HG03108 (cell line): ENCODE measurements around the gene SPATA7.

Experiments
- ATAC-seq: cut with Tn5 transposase; IDR thresholded peaks from one replicate; pipeline ENCODE4 v1.9.1; 2021; ENCODE audit warnings: moderate library complexity; ENCODE audit not compliant: unreplicated experiment

Gene SPATA7

DNA sequence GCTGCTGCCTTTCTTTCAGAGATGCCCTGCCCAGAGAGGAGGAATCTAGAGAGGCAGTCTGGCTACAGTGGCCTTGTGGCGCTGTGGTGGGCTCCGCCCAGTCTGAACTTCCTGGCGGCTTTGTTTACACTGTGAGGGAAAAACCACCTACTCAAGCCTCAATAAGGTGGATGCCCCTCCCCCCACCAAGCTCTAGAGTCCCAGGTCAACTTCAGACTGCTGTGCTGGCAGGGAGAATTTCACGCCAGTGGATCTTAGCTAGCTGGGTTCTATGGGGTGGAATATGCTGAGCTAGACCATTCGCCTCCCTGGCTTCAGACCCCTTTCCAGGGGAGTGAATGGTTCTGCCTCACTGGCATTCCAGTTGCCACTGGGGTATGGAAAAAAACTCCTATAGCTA is 25.6 kb downstream of the SPATA7 start:
- no peak for ATAC-seq

DNA sequence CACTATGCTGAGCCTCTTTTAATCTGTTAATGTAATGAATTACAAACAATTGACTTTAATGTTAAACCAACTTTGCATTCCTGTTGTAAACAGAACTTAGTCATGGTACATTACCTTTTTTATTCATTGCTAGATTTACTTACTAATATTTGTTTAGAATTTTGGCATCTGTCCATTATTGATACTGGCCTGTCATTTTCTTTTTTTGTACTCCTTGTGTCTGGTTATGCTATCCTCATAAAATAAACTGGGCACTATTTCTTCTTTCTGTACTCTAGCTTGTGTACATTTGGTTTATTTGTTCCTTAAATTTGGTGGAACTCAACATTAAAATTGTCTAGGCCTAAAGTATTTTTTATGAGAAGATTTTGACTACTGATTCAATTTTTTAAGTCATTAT is 32.1 kb downstream of the SPATA7 start:
- no peak for ATAC-seq

DNA sequence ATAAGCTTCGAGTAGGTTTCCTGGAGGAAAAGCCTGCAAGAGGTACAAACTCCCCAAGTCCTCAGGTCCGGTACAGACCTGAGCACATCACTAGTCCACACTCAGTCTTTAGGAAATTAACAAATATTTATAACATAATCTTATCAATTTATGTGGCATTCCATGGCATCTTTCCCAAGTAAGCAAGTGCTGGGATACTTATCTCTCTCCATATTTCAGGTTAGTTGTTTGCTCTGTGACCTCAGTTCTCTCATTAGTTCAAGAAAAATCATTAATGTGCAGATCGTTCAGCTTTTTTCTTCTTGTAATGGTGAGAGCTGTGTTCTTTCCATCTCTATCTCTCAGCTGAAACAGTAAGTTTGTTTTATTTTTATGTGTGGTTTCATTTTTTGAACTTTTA is 34.7 kb downstream of the SPATA7 start:
- ATAC-seq: no peak

DNA sequence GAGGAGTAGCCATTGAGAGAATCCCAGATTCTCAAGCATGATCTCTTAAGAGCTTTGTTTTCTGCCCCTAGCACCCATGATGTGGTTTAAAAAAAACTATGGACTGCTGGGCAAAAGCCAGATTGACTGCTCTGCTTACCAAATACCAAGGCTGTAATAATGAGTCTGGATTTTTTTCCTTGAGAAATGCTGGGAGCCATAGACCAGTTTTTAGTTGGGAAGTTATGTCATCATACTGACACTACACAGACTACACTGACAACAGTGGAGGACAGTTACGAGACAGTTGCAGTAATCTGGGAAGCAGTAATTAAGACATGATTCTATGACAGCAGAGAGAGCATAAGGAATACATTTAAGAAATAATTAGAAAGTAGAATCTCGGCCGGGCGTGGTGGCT is 35.8 kb downstream of the SPATA7 start:
- no peak for ATAC-seq

DNA sequence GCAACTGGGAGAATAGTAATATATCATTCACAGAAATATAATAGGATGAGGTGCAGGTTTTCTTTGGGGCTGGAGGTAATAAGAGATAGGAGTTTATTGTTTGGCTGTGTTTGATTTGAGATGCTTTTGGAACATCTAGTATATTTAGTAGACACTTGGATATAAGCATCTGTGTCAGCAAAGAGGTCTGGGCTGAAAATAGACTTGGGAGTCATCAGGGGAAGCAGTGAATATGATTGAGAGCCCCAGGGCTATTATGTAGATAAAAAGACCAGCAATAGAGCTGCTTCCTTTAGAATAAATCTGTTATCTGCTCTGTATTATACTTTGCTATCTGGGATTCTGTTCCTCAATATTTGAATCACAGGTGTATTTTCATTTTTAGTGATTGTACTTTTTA is 36.6 kb downstream of the SPATA7 start:
- ATAC-seq: no peak

DNA sequence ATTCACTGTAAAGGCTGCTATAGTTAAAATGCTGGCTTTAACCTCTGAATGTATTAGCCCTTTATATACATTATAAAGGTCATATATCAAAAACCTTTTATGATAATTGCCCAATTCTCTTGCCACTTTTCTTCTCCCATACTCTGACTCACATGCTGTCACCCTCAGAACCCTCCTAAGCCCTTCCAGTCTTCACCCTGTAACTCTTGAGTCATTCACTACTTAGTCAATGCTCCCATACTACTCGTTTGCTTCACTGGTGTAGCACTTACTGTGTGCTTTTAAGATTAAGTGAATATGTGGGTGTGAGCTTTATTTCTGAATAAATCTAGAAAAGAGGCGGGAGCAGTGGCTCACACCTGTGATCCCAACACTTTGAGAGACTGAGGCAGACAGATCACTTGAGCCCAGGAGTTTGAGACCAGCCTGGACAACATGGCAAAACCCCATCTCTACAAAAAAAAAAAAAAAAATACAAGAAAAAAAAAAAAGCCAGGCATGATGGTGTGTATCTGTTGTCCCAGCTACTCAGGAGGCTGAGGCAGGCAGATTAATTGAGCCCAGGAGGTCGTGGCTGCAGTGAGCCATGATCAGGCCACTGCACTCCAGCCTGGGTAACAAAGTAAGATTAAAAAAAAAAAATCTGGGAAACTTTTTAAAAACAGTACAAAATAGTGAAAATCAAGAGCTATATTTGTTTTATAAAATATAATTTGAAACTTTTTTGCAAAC is 37.6 kb downstream of the SPATA7 start:
- ATAC-seq: no peak

DNA sequence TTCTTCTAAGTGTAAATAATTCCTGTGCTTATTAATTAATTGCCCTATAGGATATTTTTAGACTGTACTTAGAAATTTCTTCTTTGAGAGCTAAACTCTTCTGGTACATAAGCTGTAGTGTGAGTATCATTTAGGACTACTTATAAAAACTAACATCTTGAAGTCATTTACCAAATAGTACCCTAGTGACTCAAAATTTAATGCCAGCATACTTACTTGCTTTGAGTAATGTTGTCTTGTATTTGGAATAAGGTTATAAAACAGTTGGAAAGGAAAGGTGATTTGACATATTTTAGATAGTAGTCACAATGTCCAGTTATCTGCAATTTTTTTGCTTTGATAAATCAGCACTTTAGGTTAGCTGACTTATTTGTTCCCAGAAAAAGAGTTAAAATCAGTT is 39.1 kb downstream of the SPATA7 start:
- no peak for ATAC-seq

DNA sequence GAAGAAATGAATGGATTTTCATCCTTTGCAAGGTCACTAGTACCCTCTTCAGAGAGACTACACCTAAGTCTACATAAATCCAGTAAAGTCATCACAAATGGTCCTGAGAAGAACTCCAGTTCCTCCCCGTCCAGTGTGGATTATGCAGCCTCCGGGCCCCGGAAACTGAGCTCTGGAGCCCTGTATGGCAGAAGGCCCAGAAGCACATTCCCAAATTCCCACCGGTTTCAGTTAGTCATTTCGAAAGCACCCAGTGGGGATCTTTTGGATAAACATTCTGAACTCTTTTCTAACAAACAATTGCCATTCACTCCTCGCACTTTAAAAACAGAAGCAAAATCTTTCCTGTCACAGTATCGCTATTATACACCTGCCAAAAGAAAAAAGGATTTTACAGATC is 40.8 kb downstream of the SPATA7 start:
- no peak for ATAC-seq

DNA sequence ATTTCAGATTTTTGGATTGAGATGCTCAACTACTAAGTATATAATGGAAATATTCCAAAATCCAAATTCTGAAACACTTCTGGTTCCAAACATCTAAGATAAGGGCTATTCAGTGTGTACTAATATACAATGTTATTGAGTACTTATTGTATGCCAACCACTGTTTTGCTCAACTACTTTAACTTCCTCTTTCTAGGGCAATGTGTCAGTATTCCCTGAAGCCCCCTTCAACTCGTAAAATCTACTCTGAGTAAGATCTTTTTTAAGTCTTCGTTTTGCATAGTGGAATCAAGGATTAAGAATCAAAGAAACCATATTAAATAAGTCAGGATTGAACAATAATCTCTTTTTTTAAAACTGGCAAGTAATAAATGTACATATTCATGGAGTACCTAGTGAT is 45.5 kb downstream of the SPATA7 start:
- ATAC-seq: no peak

DNA sequence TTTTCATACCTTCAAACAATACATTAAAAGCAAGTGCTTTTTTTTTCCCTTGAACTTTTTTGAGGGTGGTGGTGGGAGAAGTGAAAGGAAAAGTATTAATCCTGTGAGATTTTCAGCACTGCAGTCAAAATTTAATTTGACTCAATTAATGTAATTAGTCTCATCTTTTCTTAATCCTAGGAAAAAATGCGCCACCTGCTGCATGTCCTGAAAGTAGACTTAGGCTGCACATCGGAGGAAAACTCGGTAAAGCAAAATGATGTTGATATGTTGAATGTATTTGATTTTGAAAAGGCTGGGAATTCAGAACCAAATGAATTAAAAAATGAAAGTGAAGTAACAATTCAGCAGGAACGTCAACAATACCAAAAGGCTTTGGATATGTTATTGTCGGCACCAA is 52.2 kb downstream of the SPATA7 start:
- no peak for ATAC-seq

DNA sequence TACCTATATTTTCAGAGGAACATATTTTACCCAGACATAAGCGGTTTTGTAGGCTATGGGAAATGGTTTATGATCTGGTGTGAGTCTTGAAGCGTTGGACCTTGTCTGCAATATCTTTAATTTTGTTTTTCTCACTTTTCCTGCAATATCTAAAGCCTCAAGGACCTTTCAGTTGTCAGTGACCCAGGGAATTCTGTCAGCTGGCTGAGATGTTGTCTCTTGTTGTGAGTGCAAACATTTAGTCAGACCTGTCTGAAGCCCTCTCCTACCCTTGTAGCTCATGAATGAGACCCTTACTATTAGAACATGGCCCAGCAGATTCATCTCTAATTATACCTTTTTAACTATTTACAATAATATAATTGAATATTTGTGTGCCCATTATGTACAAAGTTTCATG is 53.6 kb downstream of the SPATA7 start:
- no peak for ATAC-seq

DNA sequence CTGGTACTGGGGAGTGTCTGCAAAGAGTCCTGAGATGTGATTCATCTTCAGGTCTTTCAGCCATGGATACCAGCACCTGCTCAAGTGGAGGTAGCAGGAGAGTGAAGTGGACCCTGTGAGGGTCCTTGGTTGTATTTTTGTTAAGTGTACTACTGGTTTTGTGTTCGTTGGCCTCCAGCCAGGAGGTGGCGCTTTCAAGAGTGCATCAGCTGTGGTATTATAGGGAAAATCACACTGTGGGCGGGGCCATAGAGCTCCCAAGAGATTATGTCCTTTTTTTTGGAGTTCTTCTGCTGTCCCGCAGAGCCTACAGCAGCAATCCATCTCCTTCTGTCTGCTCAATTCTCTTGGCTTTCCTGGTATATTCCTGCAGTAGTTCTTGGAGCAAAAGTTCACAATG is 66.8 kb downstream of the SPATA7 start:
- ATAC-seq: no peak

DNA sequence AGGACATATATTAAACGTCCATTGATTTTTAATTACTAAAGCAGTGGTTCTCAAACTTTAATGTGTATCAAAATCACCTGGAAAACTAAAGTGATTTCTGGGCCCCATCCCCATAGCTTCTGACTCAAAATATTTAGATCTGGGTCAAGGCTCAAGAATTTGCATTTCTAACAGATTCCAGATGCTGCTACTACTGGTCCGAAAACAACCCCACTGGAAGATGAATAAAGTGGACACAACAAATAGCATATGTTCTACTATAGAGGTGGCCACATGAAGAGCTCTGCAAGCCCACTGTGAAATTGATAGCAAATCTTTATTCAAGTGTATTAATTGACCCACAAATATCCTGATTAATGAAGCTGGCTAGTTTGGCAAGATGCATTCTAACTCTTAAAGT is 69.4 kb downstream of the SPATA7 start:
- no peak for ATAC-seq

DNA sequence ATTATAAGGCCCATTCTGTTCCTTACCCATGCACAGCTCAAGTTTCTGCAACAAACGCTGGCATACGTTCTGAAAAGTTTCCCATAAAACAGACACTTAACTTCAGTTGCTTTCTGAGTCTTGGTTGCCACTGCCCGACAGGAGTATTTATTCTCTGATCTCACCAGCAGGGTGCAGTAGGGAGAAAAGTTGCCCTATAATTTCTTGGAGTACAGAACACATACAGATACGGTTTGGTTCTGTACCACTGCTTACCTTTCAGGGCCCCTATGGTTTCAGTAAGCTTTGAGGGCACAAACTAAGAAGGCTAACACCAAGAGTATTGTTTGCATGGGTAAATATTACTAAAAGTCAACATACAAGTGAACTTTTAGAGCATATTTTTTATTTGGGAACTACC is 77.9 kb downstream of the SPATA7 start:
- ATAC-seq: no peak

DNA sequence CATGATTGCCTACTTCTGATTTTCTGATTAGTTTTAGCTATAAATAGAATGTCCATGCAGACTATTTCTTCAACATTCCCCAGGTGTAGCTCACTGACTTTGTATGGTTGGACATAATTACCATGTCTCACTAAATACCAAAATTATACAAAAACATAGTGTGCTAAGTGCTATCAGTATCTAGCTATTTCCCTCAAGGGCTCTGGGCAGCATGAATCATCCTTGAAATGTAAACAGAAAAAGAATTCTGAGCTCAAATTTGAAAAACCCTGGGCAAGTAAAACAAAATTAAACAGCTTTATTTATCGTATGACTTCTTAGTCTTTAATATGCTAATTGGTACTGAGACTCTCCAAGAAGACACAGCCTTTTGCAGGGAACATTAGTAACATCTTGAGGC is 82.9 kb downstream of the SPATA7 start:
- ATAC-seq: no peak

DNA sequence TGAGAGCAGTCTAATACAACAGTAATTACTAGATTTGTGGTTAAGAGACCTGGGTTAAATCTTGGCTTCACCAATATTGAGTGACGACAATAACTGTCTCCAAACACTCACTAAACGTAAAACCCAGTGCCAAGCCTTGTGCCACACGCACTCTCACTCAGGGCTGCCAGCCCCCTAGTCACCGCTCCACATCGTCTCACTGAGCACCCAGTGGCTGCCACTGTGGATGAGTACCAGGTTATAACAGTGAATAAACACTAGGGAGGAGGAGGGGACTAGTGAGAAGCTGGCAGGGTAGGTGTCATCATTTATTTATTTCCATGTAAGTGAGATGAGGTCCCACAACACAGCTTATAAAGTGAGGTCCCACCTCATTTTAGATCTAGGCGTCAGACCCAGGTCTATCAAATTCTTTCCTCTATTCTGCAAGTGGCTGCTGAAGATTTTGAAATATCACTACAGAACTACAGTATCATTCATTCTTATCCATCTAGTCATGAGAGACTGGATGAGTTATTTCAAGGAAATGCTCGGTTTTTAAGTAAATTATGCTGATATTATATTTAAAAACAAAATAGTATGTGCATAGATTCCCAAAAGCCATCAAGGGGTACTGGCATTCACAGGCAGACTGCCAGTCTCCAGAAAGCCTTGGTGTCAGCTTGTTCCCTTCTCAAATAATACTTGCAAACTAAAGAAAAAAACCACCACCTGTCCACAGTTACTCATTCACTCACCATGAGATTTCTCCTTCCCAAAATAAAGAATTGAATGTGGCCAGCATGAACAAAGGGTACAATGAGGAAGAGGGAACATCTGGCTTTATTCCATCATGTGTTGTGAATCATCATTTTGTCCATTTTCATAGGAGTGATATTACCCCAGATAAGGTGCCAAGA is 85.3 kb downstream of the SPATA7 start:
- ATAC-seq: no peak

DNA sequence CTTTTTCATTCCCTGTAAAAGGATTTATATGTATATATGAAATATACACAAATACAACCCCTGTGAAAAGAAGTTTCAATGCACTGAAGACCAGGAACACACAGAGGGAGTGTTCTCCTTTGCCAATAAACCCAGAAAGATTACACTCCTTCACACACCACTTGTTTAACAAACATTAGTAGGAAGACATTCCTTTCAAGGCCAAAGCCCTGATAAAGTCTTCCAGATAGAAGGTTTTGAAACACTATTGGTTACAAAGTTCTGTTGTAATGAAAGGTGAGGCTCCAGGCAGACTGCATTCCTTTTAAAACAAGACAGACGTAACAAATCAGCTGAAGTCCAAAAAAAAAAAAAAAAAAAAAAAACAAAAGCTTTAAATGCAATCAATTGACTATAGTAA is 88.3 kb downstream of the SPATA7 start:
- ATAC-seq: no peak

DNA sequence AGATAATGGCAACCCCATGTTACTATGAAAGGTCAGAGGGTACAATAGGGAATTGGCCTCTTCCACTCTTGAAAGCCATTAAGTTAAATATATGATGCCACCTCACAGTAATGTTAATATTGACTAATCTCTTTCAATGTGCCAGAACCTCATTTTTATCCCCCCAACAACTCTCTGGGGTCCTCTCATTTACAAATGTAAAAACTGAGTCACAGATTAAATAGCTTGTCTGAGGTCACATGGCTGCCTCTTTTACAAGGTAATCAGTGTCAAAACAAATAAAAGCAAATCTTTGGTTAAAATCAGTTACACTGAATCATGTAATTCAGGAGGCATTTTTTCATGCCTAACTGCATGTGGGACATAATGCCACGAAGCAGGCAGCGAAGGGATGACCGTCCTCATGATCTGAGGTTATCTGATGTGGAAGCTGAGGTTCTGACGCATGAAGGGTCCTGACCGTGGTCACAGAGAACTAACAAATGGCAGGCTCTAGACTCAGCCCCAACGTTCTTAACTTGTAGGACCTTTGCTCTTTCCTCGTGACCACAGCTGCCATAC is 90.8 kb downstream of the SPATA7 start:
- no peak for ATAC-seq

DNA sequence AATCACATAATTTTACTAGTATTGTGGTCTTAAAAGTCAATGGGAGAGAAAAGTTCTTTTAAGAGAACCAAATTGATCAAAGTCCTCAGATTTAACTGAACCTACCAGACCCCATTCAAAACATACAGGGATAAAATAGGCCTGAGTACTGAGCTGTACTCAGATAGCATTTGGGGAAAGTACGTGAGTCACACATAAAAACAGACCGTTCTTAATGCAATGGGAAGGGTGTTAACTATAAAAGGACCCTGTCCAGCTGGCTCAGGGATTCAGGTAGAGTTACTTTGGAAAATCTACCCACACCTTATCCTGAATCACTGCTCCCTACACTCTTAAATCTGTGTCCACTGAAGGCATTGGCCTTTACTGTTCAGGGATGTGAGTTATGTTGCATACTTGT is 91.4 kb downstream of the SPATA7 start:
- ATAC-seq: no peak

DNA sequence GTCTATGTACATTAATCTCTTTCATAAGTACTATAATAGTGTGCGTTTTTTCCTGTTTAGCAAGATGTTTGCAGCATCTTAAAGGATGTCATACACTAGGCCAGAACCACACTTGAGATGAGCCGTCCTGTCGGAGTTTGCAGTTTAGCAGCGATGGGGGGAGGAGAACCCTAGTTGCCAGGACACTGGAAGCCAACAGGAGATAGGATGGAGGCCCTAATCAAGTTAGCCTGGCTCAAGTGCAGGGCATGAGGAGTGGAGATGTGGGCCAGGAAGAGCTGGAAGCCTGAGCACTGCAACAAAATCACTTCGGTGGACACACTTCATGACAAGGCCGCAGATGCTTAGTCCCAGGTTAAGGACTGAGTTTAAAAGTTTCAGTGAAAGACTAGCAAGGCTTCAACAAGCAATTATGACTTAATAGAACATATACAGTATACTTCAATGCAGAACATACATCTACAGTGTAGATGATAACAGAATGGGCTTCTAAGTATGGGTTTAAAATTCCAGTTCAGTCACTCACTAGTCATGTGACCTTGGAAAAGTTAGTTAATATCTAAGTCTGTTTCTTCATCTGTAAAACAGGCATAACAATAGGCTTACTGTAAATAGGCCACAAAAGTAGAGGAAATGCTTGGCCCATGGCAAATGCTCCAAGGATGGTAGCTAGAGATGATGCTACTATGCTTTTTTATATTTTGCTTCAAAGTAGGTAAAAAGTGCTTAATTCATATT is 92.2 kb downstream of the SPATA7 start:
- no peak for ATAC-seq

DNA sequence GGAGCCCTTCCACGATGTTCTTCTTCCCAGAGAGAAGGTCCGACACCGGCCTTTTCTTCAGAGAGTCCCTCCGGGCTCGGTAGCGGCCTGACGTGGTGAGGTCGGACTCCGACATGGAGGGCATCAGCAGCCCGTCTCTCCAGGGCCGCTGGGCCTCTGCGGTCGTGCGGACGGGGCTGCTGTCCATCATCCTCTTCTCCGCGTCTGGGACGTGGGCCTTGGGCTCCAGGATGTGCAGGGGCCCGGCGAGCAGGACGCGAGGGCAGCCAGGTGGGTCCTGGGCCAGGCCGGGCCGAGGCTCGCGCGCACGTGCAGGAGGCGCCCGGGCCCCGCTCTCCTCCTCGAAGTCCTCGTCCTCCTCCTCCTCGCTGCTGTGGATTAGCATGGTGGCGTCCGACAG is 93.5 kb downstream of the SPATA7 start:
- no peak for ATAC-seq
